ENCODE results near the gene EPHA1. TPM values are rescaled to one million over a fixed set of nuclear protein-coding genes. Genes with fewer than 3 reads are reported as not detected.
"Not testable (repeated sequence)": the region's sequence is repeated elsewhere in the genome, so short reads cannot be mapped to it uniquely, and the experiment has no call there.

The EPHA1 gene
- total RNA-seq, 4 donors from 2014 or later = 0.87 to 3.6 TPM; not detected in 2

DNA sequence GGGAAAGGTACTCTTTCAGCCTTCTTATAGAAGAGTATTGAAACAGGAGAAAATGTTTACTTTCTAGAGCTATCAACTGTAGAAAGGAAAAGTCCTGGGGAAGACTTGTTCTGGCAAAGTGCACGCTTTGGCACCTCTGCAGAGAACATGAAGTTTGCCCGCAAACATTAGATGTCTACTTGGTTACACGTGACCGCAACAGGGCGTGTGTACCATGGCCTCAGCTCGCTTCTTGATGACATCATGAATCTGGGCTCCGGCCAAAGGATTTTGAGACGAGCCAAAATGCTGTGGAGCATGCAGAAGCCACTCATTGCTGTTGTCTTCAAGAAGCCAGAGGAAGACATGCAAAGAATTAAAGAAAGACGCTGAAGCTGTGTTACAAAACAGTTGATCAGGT, 26.0 kb upstream of the EPHA1 start:
- H3K4me3 ChIP-seq = no peak overlapping the region
- H3K27me3 ChIP-seq = no peaks in the 10 kb centered on the region
- DNase-seq (ENCODE audit: low spot score in 2 of 2) = peak in 1 of 2 donors; percentile 35
- no peak overlapping the region for H3K27ac ChIP-seq
- H3K4me1 ChIP-seq = no peaks in the 10 kb centered on the region
- WGBS, 2 donors = 66% methylated on average over 9 of the region's 9 CpGs
- TF ChIP-seq CTCF (IDR thresholded peaks at IDR 0.05) = no peak
- no peak for TF ChIP-seq EP300 (IDR thresholded peaks at IDR 0.05)
- TF ChIP-seq POLR2A (IDR thresholded peaks at IDR 0.05) = no peak
- no peaks in the 10 kb centered on the region for H3K9me3 ChIP-seq
- no peaks in the 10 kb centered on the region for H3K36me3 ChIP-seq

DNA sequence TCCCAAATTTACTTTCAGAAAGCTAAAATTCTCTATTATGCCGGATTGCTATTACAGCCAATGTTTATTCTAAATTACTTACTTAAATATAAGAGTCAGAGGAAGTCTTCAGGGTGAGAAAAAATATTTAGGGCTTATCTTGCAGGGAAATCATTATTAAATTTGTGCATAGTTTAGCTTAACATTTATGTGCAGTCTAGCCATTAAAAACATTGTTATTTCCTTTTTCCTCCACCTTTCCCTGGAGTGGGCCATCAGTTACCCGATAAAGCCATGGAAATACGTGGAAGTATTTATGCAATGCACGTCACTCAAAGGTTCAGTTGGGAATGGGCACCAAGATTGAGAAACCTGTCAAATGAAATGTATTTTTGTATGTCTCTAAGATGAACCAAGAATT, 25.1 kb upstream of the EPHA1 start:
- Histone ChIP-seq H3K27me3 (no peaks in the 10 kb centered on the region), H3K4me3 (no peak overlapping the region), H3K36me3 (no peaks in the 10 kb centered on the region), H3K4me1 (no peaks in the 10 kb centered on the region), H3K9me3 (no peaks in the 10 kb centered on the region), H3K27ac (no peak overlapping the region)
- DNase-seq (ENCODE audit: low spot score in 2 of 2) = no peak
- 80 to 83% methylated on average over 4 of the region's 4 CpGs for WGBS, 2 donors
- no peak for TF ChIP-seq EP300 (IDR thresholded peaks at IDR 0.05)
- TF ChIP-seq CTCF (IDR thresholded peaks at IDR 0.05) = no peak
- TF ChIP-seq POLR2A (IDR thresholded peaks at IDR 0.05) = no peak

DNA sequence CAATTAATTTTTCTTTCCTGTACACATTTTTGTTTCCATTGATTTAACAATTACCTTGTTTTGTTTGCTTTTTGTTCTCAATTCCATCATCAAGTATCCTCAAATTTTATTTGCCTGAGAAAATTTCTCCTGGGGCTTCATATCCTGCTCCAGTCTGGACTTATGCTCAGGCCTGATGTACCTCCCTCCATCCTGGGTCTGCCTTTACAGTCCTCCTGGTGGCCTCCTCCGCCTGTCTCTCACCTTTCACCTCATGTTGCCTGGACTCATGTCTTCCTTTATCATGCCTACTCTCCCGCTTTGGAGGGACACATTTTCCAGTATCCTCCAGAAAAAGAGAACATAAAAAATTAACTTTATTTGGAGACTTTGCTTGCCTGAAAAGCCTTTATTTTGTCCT, 22.5 kb upstream of the EPHA1 start:
- Histone ChIP-seq H3K4me1 (no peaks in the 10 kb centered on the region), H3K4me3 (no peak overlapping the region), H3K27ac (no peak overlapping the region), H3K36me3 (no peaks in the 10 kb centered on the region), H3K9me3 (no peaks in the 10 kb centered on the region), H3K27me3 (no peaks in the 10 kb centered on the region)
- 61 to 98% methylated on average over 2 of the region's 2 CpGs for WGBS, 2 donors
- DNase-seq (ENCODE audit: low spot score in 2 of 2) = no peak
- no peak for TF ChIP-seq CTCF (IDR thresholded peaks at IDR 0.05)
- no peak for TF ChIP-seq POLR2A (IDR thresholded peaks at IDR 0.05)

DNA sequence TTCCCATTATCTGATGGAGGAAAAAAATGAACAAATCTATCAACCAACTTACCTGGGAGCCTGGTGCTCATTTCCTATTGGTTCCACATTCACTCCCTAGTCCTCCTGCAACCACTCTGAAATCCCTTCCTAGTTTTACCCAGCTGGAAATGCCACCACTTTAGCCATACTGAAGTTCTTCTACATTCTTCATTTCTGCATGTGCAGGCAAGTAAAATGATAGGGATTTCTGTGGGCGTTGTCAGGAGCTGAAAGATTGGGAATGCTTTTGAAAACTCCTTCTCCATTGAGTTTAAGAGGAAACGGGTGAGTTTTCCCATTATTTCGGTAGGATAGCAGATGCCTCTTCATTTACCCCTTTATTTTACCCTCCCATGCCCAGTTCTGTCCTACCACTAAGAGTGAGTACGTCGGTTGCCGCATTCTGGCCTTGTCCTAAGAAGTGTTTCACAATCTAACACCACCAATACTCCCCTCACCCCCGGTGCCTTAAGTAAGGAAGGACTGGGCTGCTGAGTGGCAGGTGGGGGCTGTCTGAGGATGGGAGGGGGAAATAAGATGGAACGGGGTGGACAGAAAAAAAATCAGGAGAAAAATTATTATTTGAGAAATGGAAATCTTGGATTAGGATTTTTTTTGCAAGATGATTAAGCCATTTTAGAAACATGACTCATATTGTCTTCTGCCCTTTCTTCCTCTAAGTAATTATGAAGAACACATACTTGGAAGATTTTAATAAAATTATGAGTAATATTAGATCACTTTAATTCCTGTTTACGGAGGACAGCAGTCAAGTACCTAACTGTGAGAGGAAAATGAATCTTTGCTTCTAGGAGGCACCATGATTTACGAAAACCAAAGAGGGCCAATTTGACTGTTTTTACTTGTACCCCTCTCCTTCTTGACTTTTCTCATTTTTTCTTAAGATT, 21.4 kb upstream of the EPHA1 start:
- 77 to 83% methylated on average over 10 of the region's 10 CpGs for WGBS, 2 donors
- DNase-seq (ENCODE audit: low spot score in 2 of 2) = no peak
- no peak for TF ChIP-seq EP300 (IDR thresholded peaks at IDR 0.05)
- no peak for TF ChIP-seq POLR2A (IDR thresholded peaks at IDR 0.05)
- Histone ChIP-seq H3K4me1 (no peaks in the 10 kb centered on the region), H3K9me3 (no peaks in the 10 kb centered on the region), H3K36me3 (no peaks in the 10 kb centered on the region), H3K4me3 (no peak overlapping the region), H3K27ac (no peak overlapping the region), H3K27me3 (no peaks in the 10 kb centered on the region)

DNA sequence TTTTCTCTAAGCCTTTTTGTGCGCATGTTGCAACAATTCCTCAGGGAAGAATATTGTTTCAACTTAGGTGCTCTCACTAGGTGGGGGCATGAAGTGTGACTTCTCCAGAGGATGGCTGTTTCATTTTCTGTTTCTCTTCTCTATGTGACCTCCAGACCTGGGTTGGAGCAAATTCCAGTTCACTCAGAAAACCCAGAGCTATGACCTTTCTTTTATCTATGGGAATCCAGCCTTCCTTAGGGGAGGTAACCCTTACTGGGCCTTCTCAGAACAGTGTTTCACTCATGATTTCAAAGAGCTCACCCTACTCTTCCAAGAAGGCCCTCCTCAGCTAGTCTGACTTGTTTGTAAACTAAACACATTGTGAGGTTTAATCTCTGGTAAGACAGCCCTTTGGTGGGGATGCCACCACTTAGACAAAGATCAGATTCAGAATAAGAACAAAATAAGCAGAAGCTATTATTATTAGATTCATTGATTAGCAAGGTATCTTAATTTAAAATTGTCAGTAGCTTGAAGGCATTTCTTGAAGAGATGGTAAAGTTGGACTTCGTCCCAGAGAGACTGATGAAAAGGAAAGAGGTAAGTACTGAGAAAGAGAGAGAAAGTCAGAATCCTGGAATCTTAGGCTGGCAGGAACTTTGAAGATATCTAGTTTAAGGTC, 18.0 kb upstream of the EPHA1 start:
- Histone ChIP-seq H3K4me3 (no peak overlapping the region), H3K27me3 (no peaks in the 10 kb centered on the region), H3K4me1 (no peaks in the 10 kb centered on the region), H3K36me3 (no peaks in the 10 kb centered on the region), H3K27ac (no peak overlapping the region), H3K9me3 (no peaks in the 10 kb centered on the region)
- WGBS, 2 donors = 92 to 93% methylated on average over 2 of the region's 2 CpGs
- TF ChIP-seq CTCF (IDR thresholded peaks at IDR 0.05) (no peak), EP300 (IDR thresholded peaks at IDR 0.05) (no peak), POLR2A (IDR thresholded peaks at IDR 0.05) (no peak)
- no peak for DNase-seq (ENCODE audit: low spot score in 2 of 2)

GRCh38 chr7:143424476-143424875, 15.8 kb upstream of the EPHA1 start:
- not testable (repeated sequence) for H3K4me3 ChIP-seq; H3K9me3 ChIP-seq; DNase-seq (ENCODE audit: low spot score in 2 of 2); H3K27me3 ChIP-seq; H3K36me3 ChIP-seq; H3K4me1 ChIP-seq; H3K27ac ChIP-seq
- WGBS, 2 donors = 92 to 98% methylated on average over 13 to 32 of the region's 34 CpGs

Measured in tibial nerve (tissue), 4 donors.